OCI-LY7 (cell line): Measurements from ENCODE around the gene TPRG1L. TPM values are rescaled to one million over a fixed set of nuclear protein-coding genes. Genes with fewer than 3 reads are reported as not detected.

Source experiments
- BruUV-seq: library from RNA; stranded (reverse); fragments of 400-500 nt; replicated peaks from 2 replicates; lab custom pipeline; 2021; lab: Mats Ljungman, UMichigan
- CTCF ChIA-PET: fragments of 300-600 bp; sonication (Branson Sonifier 250); formaldehyde crosslinking; loops from one replicate; lab custom pipeline; 2022; ENCODE audit warnings: antibody characterized with exemption; ENCODE audit not compliant: unreplicated experiment; lab: Charles Lee
- POLR2A ChIA-PET: fragments of 300-600 bp; sonication (Branson Sonifier 250); formaldehyde crosslinking; loops from one replicate; lab custom pipeline; 2022; ENCODE audit warnings: antibody characterized with exemption; lab: Charles Lee
- DNase-seq: peaks from one replicate; pipeline ENCODE4 v3.0.0-alpha.2; 2015; ENCODE audit warnings: low spot score
- H2AFZ ChIP-seq: fragments of 200-600 bp; sonication (generic), shearing (Covaris generic); 2 replicates; pipeline ENCODE4 v1.6.1; 2014; ENCODE audit warnings: mild to moderate bottlenecking, antibody characterized with exemption, low read length, moderate library complexity
- H3K27ac ChIP-seq: fragments of 200-600 bp; sonication (generic); 2 replicates; pipeline ENCODE4 v1.5.1; 2014; ENCODE audit warnings: mixed run types, low read depth, mild to moderate bottlenecking, moderate library complexity, low read length, inconsistent platforms; ENCODE audit not compliant: poor library complexity, severe bottlenecking
- H3K36me3 ChIP-seq: fragments of 200-600 bp; sonication (generic); 2 replicates; pipeline ENCODE4 v1.6.1; 2014; ENCODE audit warnings: mild to moderate bottlenecking, antibody characterized with exemption, low read length, moderate library complexity, mixed read lengths; ENCODE audit not compliant: insufficient read depth
- H3K4me1 ChIP-seq: fragments of 200-600 bp; sonication (generic); 2 replicates; pipeline ENCODE4 v1.5.1; 2014; ENCODE audit warnings: mild to moderate bottlenecking, low read length; ENCODE audit not compliant: insufficient read depth, poor library complexity, severe bottlenecking
- H3K4me2 ChIP-seq: fragments of 200-600 bp; sonication (generic); 2 replicates; pipeline ENCODE4 v1.6.1; 2014; ENCODE audit warnings: mild to moderate bottlenecking, low read length
- H3K4me3 ChIP-seq: fragments of 200-600 bp; sonication (generic); 2 replicates; pipeline ENCODE4 v1.5.1; 2014; ENCODE audit warnings: mild to moderate bottlenecking, low read depth, low read length; ENCODE audit not compliant: poor library complexity, severe bottlenecking
- H3K79me2 ChIP-seq: fragments of 200-600 bp; sonication (generic); 2 replicates; pipeline ENCODE4 v1.6.1; 2016; ENCODE audit warnings: low read depth, mild to moderate bottlenecking, low read length, moderate library complexity, mixed read lengths; ENCODE audit not compliant: insufficient read depth
- H3K9me2 ChIP-seq: fragments of 200-600 bp; sonication (generic); 2 replicates; pipeline ENCODE4 v1.6.1; 2016; ENCODE audit warnings: mild to moderate bottlenecking, low read length, mixed read lengths; ENCODE audit not compliant: insufficient read depth
- H3K9me3 ChIP-seq: fragments of 200-600 bp; sonication (generic); 2 replicates; pipeline ENCODE4 v1.6.1; 2014; ENCODE audit warnings: mild to moderate bottlenecking, mixed run types, low read length, mixed read lengths
- H4K20me1 ChIP-seq: fragments of 200-600 bp; sonication (generic); 2 replicates; pipeline ENCODE4 v1.6.1; 2014; ENCODE audit warnings: mild to moderate bottlenecking, antibody characterized with exemption, low read length, moderate library complexity, mixed read lengths; ENCODE audit not compliant: insufficient read depth
- EZH2phosphoT487 ChIP-seq: fragments of 200-600 bp; sonication (generic); IDR thresholded peaks from 2 replicates; pipeline ENCODE4 v1.6.1; 2018; ENCODE audit warnings: low read depth, borderline replicate concordance, mild to moderate bottlenecking, mixed run types, antibody characterized with exemption, low read length, moderate library complexity, mixed read lengths
- intact Hi-C: fragments of 100-400 bp; cut with micrococcal nuclease; formaldehyde crosslinking; loops from one replicate; pipeline ENCODE4 v1.10.0; 2022; ENCODE audit not compliant: unreplicated experiment
- total RNA-seq, 2 experiments: library from RNA; depleted of rRNA in 1 of 2; stranded (reverse); fragments of >200 nt in 1 of 2; shearing (Covaris generic) in 1 of 2; gene quantifications; 2 replicates each; pipeline ENCODE4 v1.2.3, GENCODE V29; 2014 to 2022
- TF ChIP-seq, protein P1 (sequence below): fragments of 200-600 bp; sonication (generic); conservative IDR thresholded peaks from 2 replicates; pipeline ENCODE4 v1.5.1; 2014; ENCODE audit warnings: mild to moderate bottlenecking, antibody characterized with exemption, low read length, moderate library complexity, mixed read lengths

Gene TPRG1L
- total RNA-seq, 2 experiments from 2014 or later, result 3.1 to 6.8 TPM

GRCh38 chr1:3652548-3653285 lies 27.9 kb downstream of the TPRG1L start:
- CTCF ChIA-PET, result no interaction called here
- POLR2A ChIA-PET, result no interaction called here
- no peak overlapping the region; the same call in 1 of the 2 replicates for H3K4me2 ChIP-seq

GRCh38 chr1:3653286-3653618 lies 28.4 kb downstream of the TPRG1L start:
- ChIA-PET CTCF (no interaction called here), POLR2A (no interaction called here)
- Histone ChIP-seq H4K20me1 (no peaks in the 10 kb centered on the region), H3K9me3 (no peaks in the 10 kb centered on the region), H3K4me2 (no peak overlapping the region), H2AFZ (no peak overlapping the region), H3K4me1 (peaks cover 22% of the 10 kb centered on the region), H3K4me3 (no peak overlapping the region), H3K36me3 (no peaks in the 10 kb centered on the region), H3K9me2 (no peaks in the 10 kb centered on the region), H3K79me2 (no peaks in the 10 kb centered on the region), H3K27ac (no peak overlapping the region)
- no TSS peak for BruUV-seq
- intact Hi-C loops, result no loop called here
- DNase-seq, result no peak
- TF ChIP-seq, protein P1, sequence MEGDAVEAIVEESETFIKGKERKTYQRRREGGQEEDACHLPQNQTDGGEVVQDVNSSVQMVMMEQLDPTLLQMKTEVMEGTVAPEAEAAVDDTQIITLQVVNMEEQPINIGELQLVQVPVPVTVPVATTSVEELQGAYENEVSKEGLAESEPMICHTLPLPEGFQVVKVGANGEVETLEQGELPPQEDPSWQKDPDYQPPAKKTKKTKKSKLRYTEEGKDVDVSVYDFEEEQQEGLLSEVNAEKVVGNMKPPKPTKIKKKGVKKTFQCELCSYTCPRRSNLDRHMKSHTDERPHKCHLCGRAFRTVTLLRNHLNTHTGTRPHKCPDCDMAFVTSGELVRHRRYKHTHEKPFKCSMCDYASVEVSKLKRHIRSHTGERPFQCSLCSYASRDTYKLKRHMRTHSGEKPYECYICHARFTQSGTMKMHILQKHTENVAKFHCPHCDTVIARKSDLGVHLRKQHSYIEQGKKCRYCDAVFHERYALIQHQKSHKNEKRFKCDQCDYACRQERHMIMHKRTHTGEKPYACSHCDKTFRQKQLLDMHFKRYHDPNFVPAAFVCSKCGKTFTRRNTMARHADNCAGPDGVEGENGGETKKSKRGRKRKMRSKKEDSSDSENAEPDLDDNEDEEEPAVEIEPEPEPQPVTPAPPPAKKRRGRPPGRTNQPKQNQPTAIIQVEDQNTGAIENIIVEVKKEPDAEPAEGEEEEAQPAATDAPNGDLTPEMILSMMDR, result no peak
- TF ChIP-seq EZH2phosphoT487, result no peak

More at GRCh38 chr1:3652548-3653285, 27.9 kb downstream of the TPRG1L start:
- no peak overlapping the region for H3K4me3 ChIP-seq
- no peaks in the 10 kb centered on the region for H3K9me3 ChIP-seq
- no peak for TF ChIP-seq EZH2phosphoT487
- TF ChIP-seq, protein P1, result no peak
- H3K9me2 ChIP-seq, result no peaks in the 10 kb centered on the region
- H4K20me1 ChIP-seq, result no peaks in the 10 kb centered on the region
- no peak overlapping the region for H2AFZ ChIP-seq
- peaks cover 23% of the 10 kb centered on the region for H3K4me1 ChIP-seq
- no peak for DNase-seq
- intact Hi-C loops, result no loop called here
- no peaks in the 10 kb centered on the region for H3K36me3 ChIP-seq
- no peak overlapping the region for H3K27ac ChIP-seq
- BruUV-seq, result no TSS peak
- H3K79me2 ChIP-seq, result no peaks in the 10 kb centered on the region

DNA sequence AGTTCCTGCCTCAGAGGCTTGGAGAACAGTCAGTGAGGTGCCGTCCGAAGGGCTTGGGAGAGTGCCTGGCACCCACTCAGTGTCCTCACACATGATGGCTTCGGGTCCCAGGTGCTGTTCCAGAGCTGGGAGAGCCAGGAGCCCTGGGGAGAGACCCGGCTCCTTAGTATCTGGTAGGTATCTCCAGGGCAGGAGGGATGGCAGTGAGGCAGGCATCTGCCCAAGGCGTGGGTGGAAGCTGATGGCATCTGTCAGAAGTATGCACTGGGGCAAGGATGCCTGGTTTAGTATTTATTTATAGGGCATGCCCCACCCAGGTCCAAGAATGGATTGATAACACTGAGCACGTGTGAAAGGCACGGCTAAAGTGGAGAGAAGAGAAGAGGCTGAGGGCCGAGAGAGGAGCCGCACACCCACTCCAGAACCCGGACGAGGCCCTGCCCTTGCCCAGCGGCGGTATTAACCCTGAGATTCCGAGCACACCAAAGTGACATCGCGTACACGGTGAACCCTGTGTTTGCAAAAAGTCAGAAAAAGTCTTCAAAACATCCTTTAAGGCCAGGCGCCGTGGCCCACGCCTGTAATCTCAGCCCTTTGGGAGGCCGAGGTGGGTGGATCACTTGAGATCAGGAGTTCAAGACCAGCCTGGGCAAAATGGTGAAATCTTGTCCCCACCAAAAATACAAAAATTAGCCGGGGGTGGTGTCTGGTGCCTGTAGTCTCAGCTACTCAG lies 29.9 kb downstream of the TPRG1L start:
- POLR2A ChIA-PET, result interaction anchor here (2.3 kb wide), 1 partner anchor 11 kb away, joined by 18 read pairs; no protein-coding TSS in a partner anchor
- intact Hi-C loops, result no loop called here
- H3K27ac ChIP-seq, result no peak overlapping the region

More for the DNA sequence above, 29.9 kb downstream of the TPRG1L start:
- H3K4me2 ChIP-seq, result no peak overlapping the region
- TF ChIP-seq, protein P1, result no peak
- no peak for TF ChIP-seq EZH2phosphoT487
- no peak for DNase-seq
- H3K4me1 ChIP-seq, result peaks cover 12% of the 10 kb centered on the region
- H3K9me2 ChIP-seq, result no peaks in the 10 kb centered on the region
- no peak overlapping the region for H3K4me3 ChIP-seq
- no peaks in the 10 kb centered on the region for H3K79me2 ChIP-seq
- no peak overlapping the region for H2AFZ ChIP-seq
- no TSS peak for BruUV-seq
- no peaks in the 10 kb centered on the region for H3K9me3 ChIP-seq
- no peaks in the 10 kb centered on the region for H3K36me3 ChIP-seq
- CTCF ChIA-PET, result no interaction called here
- no peaks in the 10 kb centered on the region for H4K20me1 ChIP-seq
